HEK293 (cell line): ENCODE data around the gene MTUS2.
"Not testable (repeated sequence)": the region's sequence is repeated elsewhere in the genome, so short reads cannot be mapped to it uniquely, and the experiment has no call there.

ENCODE experiments used
- CTCF ChIA-PET: fragments of 350-600 bp; formaldehyde crosslinking; extraction: SDS; loops from one replicate; lab custom pipeline; 2021; ENCODE audit warnings: antibody characterized with exemption; lab: Yijun Ruan, JAX
- POLR2A ChIA-PET: fragments of 300-600 bp; formaldehyde crosslinking; extraction: SDS; loops from one replicate; lab custom pipeline; 2020; ENCODE audit warnings: antibody characterized with exemption, inconsistent platforms; lab: Yijun Ruan, JAX
- H3K27ac ChIP-seq: fragments of 200-500 bp; sonication (Bioruptor generic); 2 replicates; pipeline ENCODE4 v1.5.1; 2014; ENCODE audit warnings: low read depth, low read length, control low read depth, inconsistent platforms; ENCODE audit errors: extremely low read depth
- H3K36me3 ChIP-seq, 2 experiments: fragments of 200-500 bp in 1 of 2; sonication (Bioruptor generic) in 1 of 2; 1 replicate in 1 of 2; 2 replicates in 1 of 2; pipeline ENCODE4 v1.5.1; 2014 to 2017; ENCODE audit warnings: inconsistent platforms in 2 of 2, low read length in 2 of 2; ENCODE audit not compliant: control insufficient read depth in 2 of 2, insufficient read depth in 1 of 2
- H3K4me1 ChIP-seq: fragments of 200-500 bp; sonication (Bioruptor generic); 2 replicates; pipeline ENCODE4 v1.5.1; 2014; ENCODE audit warnings: mild to moderate bottlenecking, low read length, inconsistent platforms; ENCODE audit not compliant: control insufficient read depth, insufficient read depth
- H3K4me3 ChIP-seq: 2 replicates; pipeline ENCODE4 v1.5.1; 2011; ENCODE audit warnings: low read depth, mild to moderate bottlenecking, control low read depth, low read length, moderate library complexity
- H3K9me3 ChIP-seq: fragments of 200-500 bp; sonication (Bioruptor generic); 2 replicates; pipeline ENCODE4 v1.5.1; 2014; ENCODE audit warnings: low read depth, low read length, inconsistent platforms; ENCODE audit not compliant: control insufficient read depth, insufficient read depth
- BCL11B ChIP-seq: fragments of 450-650 bp; formaldehyde crosslinking; IDR thresholded peaks from 2 replicates; pipeline ENCODE4 v1.5.1; 2016; ENCODE audit warnings: low read depth, missing biosample characterization, missing genetic modification characterization
- HIC1 ChIP-seq: fragments of 450-650 bp; formaldehyde crosslinking; IDR thresholded peaks from 2 replicates; pipeline ENCODE4 v1.5.1; 2016; ENCODE audit warnings: missing biosample characterization, missing genetic modification characterization
- HOXC10 ChIP-seq: sonication (generic); formaldehyde crosslinking; IDR thresholded peaks from 2 replicates; pipeline ENCODE4 v1.8.1; 2023; ENCODE audit warnings: mild to moderate bottlenecking, missing genetic modification reagents
- PRDM4 ChIP-seq: fragments of 450-650 bp; formaldehyde crosslinking; IDR thresholded peaks from 2 replicates; pipeline ENCODE4 v1.5.1; 2017; ENCODE audit warnings: missing biosample characterization, missing genetic modification characterization
- SALL2 ChIP-seq: fragments of 450-650 bp; formaldehyde crosslinking; IDR thresholded peaks from 2 replicates; pipeline ENCODE4 v1.5.0; 2017; ENCODE audit warnings: missing biosample characterization, mild to moderate bottlenecking, missing genetic modification characterization, borderline replicate concordance
- SETDB1 ChIP-seq: IDR thresholded peaks from one replicate; pipeline ENCODE4 v1.6.1; 2017; ENCODE audit warnings: mild to moderate bottlenecking, low read length, moderate library complexity, mixed read lengths; ENCODE audit not compliant: insufficient read length
- ZBTB44 ChIP-seq: fragments of 450-650 bp; IDR thresholded peaks from 2 replicates; pipeline ENCODE4 v1.5.1; 2018; ENCODE audit warnings: missing biosample characterization, mild to moderate bottlenecking, missing genetic modification characterization
- ZFHX2 ChIP-seq: fragments of 450-650 bp; formaldehyde crosslinking; conservative IDR thresholded peaks from 2 replicates; pipeline ENCODE4 v1.5.1; 2016; ENCODE audit warnings: missing biosample characterization, missing genetic modification characterization
- ZIC2 ChIP-seq: fragments of 450-650 bp; formaldehyde crosslinking; IDR thresholded peaks from 2 replicates; pipeline ENCODE4 v1.5.1; 2016; ENCODE audit warnings: missing biosample characterization, missing genetic modification characterization
- ZNF112 ChIP-seq: fragments of 450-650 bp; formaldehyde crosslinking; IDR thresholded peaks from 2 replicates; pipeline ENCODE4 v1.5.0; 2017; ENCODE audit warnings: missing biosample characterization, missing genetic modification characterization
- ZNF140 ChIP-seq: fragments of 450-650 bp; formaldehyde crosslinking; IDR thresholded peaks from 2 replicates; pipeline ENCODE4 v1.5.1; 2016; ENCODE audit warnings: missing biosample characterization, missing genetic modification characterization
- ZNF174 ChIP-seq: fragments of 450-650 bp; formaldehyde crosslinking; IDR thresholded peaks from 2 replicates; pipeline ENCODE4 v1.5.0; 2017; ENCODE audit warnings: missing biosample characterization, mild to moderate bottlenecking, missing genetic modification characterization
- ZNF26 ChIP-seq: fragments of 450-650 bp; formaldehyde crosslinking; IDR thresholded peaks from 2 replicates; pipeline ENCODE4 v1.5.1; 2016; ENCODE audit warnings: missing biosample characterization, missing genetic modification characterization
- ZNF266 ChIP-seq: fragments of 450-650 bp; formaldehyde crosslinking; IDR thresholded peaks from 2 replicates; pipeline ENCODE4 v1.5.1; 2016; ENCODE audit warnings: missing biosample characterization, missing genetic modification characterization, low read depth
- ZNF366 ChIP-seq: fragments of 450-650 bp; formaldehyde crosslinking; conservative IDR thresholded peaks from 2 replicates; pipeline ENCODE4 v1.5.1; 2016; ENCODE audit warnings: missing biosample characterization, missing genetic modification characterization
- ZNF654 ChIP-seq: fragments of 450-650 bp; formaldehyde crosslinking; IDR thresholded peaks from 2 replicates; pipeline ENCODE4 v1.5.1; 2016; ENCODE audit warnings: low read depth, missing biosample characterization, missing genetic modification characterization
- ZNF707 ChIP-seq: fragments of 450-650 bp; formaldehyde crosslinking; IDR thresholded peaks from 2 replicates; pipeline ENCODE4 v1.5.1; 2016; ENCODE audit warnings: missing biosample characterization, missing genetic modification characterization
- ZNF768 ChIP-seq: fragments of 450-650 bp; formaldehyde crosslinking; IDR thresholded peaks from 2 replicates; pipeline ENCODE4 v1.5.1; 2018; ENCODE audit warnings: missing biosample characterization, mild to moderate bottlenecking, missing genetic modification characterization

MTUS2 gene

GRCh38 chr13:29204651-29205050 is 384.5 kb downstream of the MTUS2 start (continued):
- TF ChIP-seq PRDM4 (tag by site-specific recombination) (no peak), SALL2 (tag by site-specific recombination) (no peak), ZNF112 (no peak)

- ChIA-PET POLR2A (no interaction called here), CTCF (interaction anchor here (0.6 kb wide), 1 partner anchor 278 kb away, joined by 3 read pairs; no protein-coding TSS in a partner anchor)
- TF ChIP-seq HIC1 (0 out of 2 replicates have a peak, but pooled peaks have one; percentile 36), ZNF140 (tag by site-specific recombination) (no peak), ZBTB44 (tag by site-specific recombination) (no peak), ZFHX2 (tag by site-specific recombination) (no peak)
- H3K9me3 ChIP-seq, result no peaks in the 10 kb centered on the region
- H3K4me3 ChIP-seq, result no peak overlapping the region
- H3K27ac ChIP-seq, result no peak overlapping the region
- H3K4me1 ChIP-seq, result no peaks in the 10 kb centered on the region
- no peaks in the 10 kb centered on the region for H3K36me3 ChIP-seq
Observed at GRCh38 chr13:29210676-29211075, 390.5 kb downstream of the MTUS2 start.

- H3K36me3 ChIP-seq, H3K4me1 ChIP-seq, H3K27ac ChIP-seq, H3K9me3 ChIP-seq, H3K4me3 ChIP-seq, POLR2A ChIA-PET: not testable (repeated sequence)
- CTCF ChIA-PET, result interaction anchor here (0.6 kb wide), 1 partner anchor 278 kb away, joined by 3 read pairs; no protein-coding TSS in a partner anchor
Observed at GRCh38 chr13:29211162-29211561, 391.0 kb downstream of the MTUS2 start.

GRCh38 chr13:29222458-29222857 is 402.3 kb downstream of the MTUS2 start:
- POLR2A ChIA-PET, result no interaction called here
- H3K27ac ChIP-seq, result no peak overlapping the region
- H3K4me1 ChIP-seq, result no peaks in the 10 kb centered on the region
- no peaks in the 10 kb centered on the region for H3K9me3 ChIP-seq
- H3K4me3 ChIP-seq, result no peak overlapping the region
- CTCF ChIA-PET, result no interaction called here
- no peak for TF ChIP-seq ZNF266 (tag by site-specific recombination)
- H3K36me3 ChIP-seq, result no peaks in the 10 kb centered on the region

- H3K4me3 ChIP-seq, result no peak overlapping the region
- CTCF ChIA-PET, result no interaction called here
- H3K4me1 ChIP-seq, result no peaks in the 10 kb centered on the region
- H3K9me3 ChIP-seq, result no peaks in the 10 kb centered on the region
- no peak overlapping the region for H3K27ac ChIP-seq
- POLR2A ChIA-PET, result interaction anchor here (0.6 kb wide), 1 partner anchor 22 kb away, joined by 3 read pairs; no protein-coding TSS in a partner anchor
- H3K36me3 ChIP-seq, result no peaks in the 10 kb centered on the region
- TF ChIP-seq SETDB1 (no peak), ZNF654 (tag by site-specific recombination) (no peak), ZNF26 (no peak), ZNF366 (no peak), ZNF174 (no peak), ZNF707 (tag by site-specific recombination) (no peak), HOXC10 (CRISPR knock-in tag) (no peak), ZIC2 (tag by site-specific recombination) (no peak), BCL11B (tag by site-specific recombination) (no peak), ZNF768 (no peak)
Observed at GRCh38 chr13:29224206-29224605, 404.1 kb downstream of the MTUS2 start.
